Body of pancreas (tissue), 4 donors: ENCODE data around the gene OR52R1.

ENCODE experiments used
- POLR2A ChIP-seq, 3 donors: fragments of 450-650 bp; IDR thresholded peaks; one replicate each; pipeline ENCODE4 v1.6.1; 2016; ENCODE audit warnings: antibody characterized with exemption in 3 of 3, mild to moderate bottlenecking in 2 of 3
- TF ChIP-seq, protein P1 (sequence below), 7 experiments: fragments of 450-650 bp in 4 of 7; fragments of 200-600 bp in 3 of 7; sonication (generic) in 3 of 7; IDR thresholded peaks; one replicate each; pipeline ENCODE4 v1.5.1; 2016 to 2019; ENCODE audit warnings: antibody characterized with exemption in 7 of 7

DNA sequence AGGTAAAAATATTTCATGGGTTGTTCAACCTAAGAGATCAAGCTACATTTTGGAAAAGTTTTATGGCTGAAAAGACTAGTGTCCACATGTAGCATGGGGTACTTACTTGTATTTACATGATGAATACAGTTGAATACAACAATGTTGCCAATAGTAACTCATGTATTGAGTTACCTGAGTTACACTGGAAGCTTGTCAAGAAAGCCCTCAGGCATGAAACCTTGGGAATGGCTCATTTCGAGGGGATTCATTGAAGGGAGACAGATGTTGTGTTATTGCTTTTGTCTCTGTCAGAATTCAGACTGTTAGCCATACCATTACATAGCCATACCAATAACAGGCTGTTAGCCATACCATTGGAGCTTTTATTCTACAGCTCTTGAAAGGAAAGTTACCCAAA is 26.2 kb upstream of the OR52R1 start:
- no peak for TF ChIP-seq POLR2A (IDR thresholded peaks at IDR 0.05)
- TF ChIP-seq, protein P1, sequence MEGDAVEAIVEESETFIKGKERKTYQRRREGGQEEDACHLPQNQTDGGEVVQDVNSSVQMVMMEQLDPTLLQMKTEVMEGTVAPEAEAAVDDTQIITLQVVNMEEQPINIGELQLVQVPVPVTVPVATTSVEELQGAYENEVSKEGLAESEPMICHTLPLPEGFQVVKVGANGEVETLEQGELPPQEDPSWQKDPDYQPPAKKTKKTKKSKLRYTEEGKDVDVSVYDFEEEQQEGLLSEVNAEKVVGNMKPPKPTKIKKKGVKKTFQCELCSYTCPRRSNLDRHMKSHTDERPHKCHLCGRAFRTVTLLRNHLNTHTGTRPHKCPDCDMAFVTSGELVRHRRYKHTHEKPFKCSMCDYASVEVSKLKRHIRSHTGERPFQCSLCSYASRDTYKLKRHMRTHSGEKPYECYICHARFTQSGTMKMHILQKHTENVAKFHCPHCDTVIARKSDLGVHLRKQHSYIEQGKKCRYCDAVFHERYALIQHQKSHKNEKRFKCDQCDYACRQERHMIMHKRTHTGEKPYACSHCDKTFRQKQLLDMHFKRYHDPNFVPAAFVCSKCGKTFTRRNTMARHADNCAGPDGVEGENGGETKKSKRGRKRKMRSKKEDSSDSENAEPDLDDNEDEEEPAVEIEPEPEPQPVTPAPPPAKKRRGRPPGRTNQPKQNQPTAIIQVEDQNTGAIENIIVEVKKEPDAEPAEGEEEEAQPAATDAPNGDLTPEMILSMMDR (IDR thresholded peaks at IDR 0.05) = no peak
